Effector memory CD4-positive, alpha-beta T cell (primary cell): ENCODE data around the gene HPS3.

Experiments
- DNase-seq, 3 donors: peaks; one replicate each; pipeline ENCODE4 v3.0.0-alpha.2; 2020
- H3K27ac ChIP-seq: 2 replicates; pipeline ENCODE4 v1.7.0; 2013; ENCODE audit warnings: mild to moderate bottlenecking, low read length, moderate library complexity; ENCODE audit not compliant: insufficient read depth, poor library complexity, severe bottlenecking
- H3K27me3 ChIP-seq: replicated peaks from 2 replicates; pipeline ENCODE4 v1.7.0; 2013; ENCODE audit warnings: mild to moderate bottlenecking, low read length; ENCODE audit not compliant: insufficient read depth, control insufficient read depth, poor library complexity, severe bottlenecking
- H3K36me3 ChIP-seq: 2 replicates; pipeline ENCODE4 v1.7.0; 2013; ENCODE audit warnings: mild to moderate bottlenecking, low read length, moderate library complexity; ENCODE audit not compliant: control insufficient read depth, insufficient read depth
- H3K4me1 ChIP-seq: 2 replicates; pipeline ENCODE4 v1.7.0; 2013; ENCODE audit warnings: low read length, mild to moderate bottlenecking; ENCODE audit not compliant: control insufficient read depth, insufficient read depth, poor library complexity, severe bottlenecking
- H3K4me3 ChIP-seq: 2 replicates; pipeline ENCODE4 v1.7.0; 2013; ENCODE audit warnings: low read length, low read depth, mild to moderate bottlenecking; ENCODE audit not compliant: insufficient read depth, poor library complexity, severe bottlenecking
- H3K9me3 ChIP-seq: 2 replicates; pipeline ENCODE4 v1.7.0; 2013; ENCODE audit warnings: mild to moderate bottlenecking, low read length, moderate library complexity; ENCODE audit not compliant: control insufficient read depth

The HPS3 gene

GRCh38 chr3:149120051-149120972 is 9.1 kb upstream of the HPS3 start:
- Histone ChIP-seq H3K36me3 (no peaks in the 10 kb centered on the region), H3K9me3 (no peaks in the 10 kb centered on the region), H3K4me1 (no peaks in the 10 kb centered on the region), H3K27me3 (no peaks in the 10 kb centered on the region), H3K27ac (no peak overlapping the region), H3K4me3 (no peak overlapping the region)
- DNase-seq: no peak

GRCh38 chr3:149122721-149123578 is 6.5 kb upstream of the HPS3 start:
- H3K9me3 ChIP-seq: no peaks in the 10 kb centered on the region
- DNase-seq: no peak
- no peaks in the 10 kb centered on the region for H3K36me3 ChIP-seq
- H3K27me3 ChIP-seq: no peaks in the 10 kb centered on the region
- no peaks in the 10 kb centered on the region for H3K4me1 ChIP-seq
- no peak overlapping the region for H3K4me3 ChIP-seq
- no peak overlapping the region for H3K27ac ChIP-seq

GRCh38 chr3:149128821-149129220 is 617 bp upstream of the HPS3 start:
- peaks cover 21% of the 10 kb centered on the region for H3K4me1 ChIP-seq
- H3K4me3 ChIP-seq: peak overlapping the region; percentile 97
- no peaks in the 10 kb centered on the region for H3K27me3 ChIP-seq
- no peak for DNase-seq
- no peaks in the 10 kb centered on the region for H3K9me3 ChIP-seq
- no peaks in the 10 kb centered on the region for H3K36me3 ChIP-seq
- H3K27ac ChIP-seq: peak overlapping the region; percentile 71

- Histone ChIP-seq H3K4me1 (peaks cover 21% of the 10 kb centered on the region), H3K27ac (no peak overlapping the region), H3K36me3 (no peaks in the 10 kb centered on the region), H3K4me3 (no peak overlapping the region), H3K27me3 (no peaks in the 10 kb centered on the region), H3K9me3 (no peaks in the 10 kb centered on the region)
- no peak for DNase-seq
Observed at GRCh38 chr3:149131589-149131988, 2.2 kb downstream of the HPS3 start.

- no peak overlapping the region for H3K27ac ChIP-seq
Observed at GRCh38 chr3:149134575-149134974, 5.1 kb downstream of the HPS3 start.

GRCh38 chr3:149142682-149143081 is 13.2 kb downstream of the HPS3 start:
- Histone ChIP-seq H3K4me3 (no peak overlapping the region), H3K9me3 (no peaks in the 10 kb centered on the region), H3K4me1 (peaks cover 11% of the 10 kb centered on the region), H3K27me3 (no peaks in the 10 kb centered on the region), H3K27ac (no peak overlapping the region), H3K36me3 (peaks cover 4% of the 10 kb centered on the region)
- DNase-seq: no peak

More at GRCh38 chr3:149134575-149134974, 5.1 kb downstream of the HPS3 start:
- H3K4me3 ChIP-seq: no peak overlapping the region
- no peak for DNase-seq
- H3K9me3 ChIP-seq: no peaks in the 10 kb centered on the region
- H3K4me1 ChIP-seq: peaks cover 21% of the 10 kb centered on the region
- H3K36me3 ChIP-seq: no peaks in the 10 kb centered on the region
- H3K27me3 ChIP-seq: no peaks in the 10 kb centered on the region

GRCh38 chr3:149145356-149145755 is 15.9 kb downstream of the HPS3 start:
- Histone ChIP-seq H3K27me3 (no peaks in the 10 kb centered on the region), H3K9me3 (no peaks in the 10 kb centered on the region), H3K36me3 (peaks cover 12% of the 10 kb centered on the region), H3K4me3 (no peak overlapping the region), H3K27ac (no peak overlapping the region), H3K4me1 (peaks cover 11% of the 10 kb centered on the region)
- no peak for DNase-seq

- Histone ChIP-seq H3K4me3 (no peak overlapping the region), H3K36me3 (peaks cover 15% of the 10 kb centered on the region), H3K27me3 (no peaks in the 10 kb centered on the region), H3K9me3 (no peaks in the 10 kb centered on the region), H3K27ac (no peak overlapping the region), H3K4me1 (peaks cover 11% of the 10 kb centered on the region)
- DNase-seq: no peak
Observed at GRCh38 chr3:149145974-149146373, 16.5 kb downstream of the HPS3 start.

- Histone ChIP-seq H3K9me3 (no peaks in the 10 kb centered on the region), H3K27ac (no peak overlapping the region), H3K4me3 (no peak overlapping the region), H3K4me1 (peaks cover 9% of the 10 kb centered on the region), H3K27me3 (no peaks in the 10 kb centered on the region), H3K36me3 (peaks cover 25% of the 10 kb centered on the region)
- no peak for DNase-seq
Observed at GRCh38 chr3:149150436-149150835, 21.0 kb downstream of the HPS3 start.

GRCh38 chr3:149151843-149152242 is 22.4 kb downstream of the HPS3 start:
- Histone ChIP-seq H3K4me3 (no peak overlapping the region), H3K4me1 (no peaks in the 10 kb centered on the region), H3K27me3 (no peaks in the 10 kb centered on the region), H3K36me3 (peaks cover 26% of the 10 kb centered on the region), H3K9me3 (no peaks in the 10 kb centered on the region), H3K27ac (no peak overlapping the region)
- no peak for DNase-seq
